IPS DF 4.7 (cell line): Measurements from ENCODE around the gene TAS2R60.
"Not testable (repeated sequence)": the region's sequence is repeated elsewhere in the genome, so short reads cannot be mapped to it uniquely, and the experiment has no call there.

Experiments used
- DNase-seq: peaks from one replicate; pipeline ENCODE4 v3.0.0-alpha.2; 2013; ENCODE audit warnings: low spot score; ENCODE audit errors: extremely low read depth

Gene TAS2R60

DNA sequence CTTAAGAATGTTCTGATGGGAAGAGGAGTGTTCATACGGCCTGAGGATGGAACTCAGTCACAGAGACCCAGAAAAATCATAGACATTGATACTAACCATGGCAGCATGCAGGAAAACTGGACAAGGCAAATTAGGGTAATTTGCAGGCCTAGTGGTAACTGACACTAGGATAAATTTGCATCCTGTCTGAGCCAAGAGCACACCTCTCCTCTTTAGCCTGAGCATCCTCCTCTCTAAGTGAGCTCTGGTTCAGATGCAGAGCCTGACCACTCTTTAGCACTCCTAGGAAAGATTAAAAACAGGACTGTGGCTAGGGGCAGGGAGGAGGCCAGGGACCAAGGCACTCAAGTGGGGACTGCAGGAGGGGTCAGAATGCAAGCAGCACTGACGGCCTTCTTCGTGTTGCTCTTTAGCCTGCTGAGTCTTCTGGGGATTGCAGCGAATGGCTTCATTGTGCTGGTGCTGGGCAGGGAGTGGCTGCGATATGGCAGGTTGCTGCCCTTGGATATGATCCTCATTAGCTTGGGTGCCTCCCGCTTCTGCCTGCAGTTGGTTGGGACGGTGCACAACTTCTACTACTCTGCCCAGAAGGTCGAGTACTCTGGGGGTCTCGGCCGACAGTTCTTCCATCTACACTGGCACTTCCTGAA lies 34.4 kb downstream of the TAS2R60 start, which contains the start of gene TAS2R41:
TAS2R41 (plus strand) TSS at position 373 of the 650 bp plus-strand sequence; CDS start at position 373, 0 bp downstream.
- DNase-seq: no peak

DNA sequence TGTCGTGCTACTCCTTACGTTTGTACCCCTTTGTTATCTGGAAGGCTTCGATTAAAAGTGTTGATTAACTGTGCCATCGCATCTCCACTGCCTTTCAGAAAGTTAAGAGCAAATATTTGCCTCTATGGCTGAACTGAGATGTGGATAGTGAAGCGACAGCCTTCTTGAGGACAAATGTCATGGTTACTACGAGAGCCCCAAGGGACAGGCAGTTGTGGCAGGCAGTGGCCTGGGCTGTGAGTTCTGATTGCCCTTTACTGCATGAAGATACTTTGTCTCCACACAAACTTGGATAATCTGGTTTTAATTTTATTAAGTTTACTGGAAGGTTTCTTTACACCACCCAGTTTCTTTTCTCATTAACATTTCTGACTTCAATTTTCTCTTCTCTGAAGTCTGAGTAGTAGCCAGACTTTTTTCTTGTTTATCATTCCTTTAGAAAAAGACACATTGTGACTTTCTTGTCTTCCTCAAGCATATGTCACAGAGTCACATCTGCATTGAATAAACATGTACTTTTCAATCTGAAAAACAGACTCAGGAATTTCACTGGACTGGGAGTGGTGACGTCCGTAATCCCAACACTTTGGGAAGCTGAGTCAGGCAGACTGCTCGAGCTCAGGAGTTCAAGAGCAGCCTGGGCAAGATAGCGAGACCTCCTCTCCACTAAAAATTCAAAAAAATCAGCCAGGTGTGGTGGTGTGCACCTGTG lies 36.0 kb downstream of the TAS2R60 start:
- DNase-seq: no peak

DNA sequence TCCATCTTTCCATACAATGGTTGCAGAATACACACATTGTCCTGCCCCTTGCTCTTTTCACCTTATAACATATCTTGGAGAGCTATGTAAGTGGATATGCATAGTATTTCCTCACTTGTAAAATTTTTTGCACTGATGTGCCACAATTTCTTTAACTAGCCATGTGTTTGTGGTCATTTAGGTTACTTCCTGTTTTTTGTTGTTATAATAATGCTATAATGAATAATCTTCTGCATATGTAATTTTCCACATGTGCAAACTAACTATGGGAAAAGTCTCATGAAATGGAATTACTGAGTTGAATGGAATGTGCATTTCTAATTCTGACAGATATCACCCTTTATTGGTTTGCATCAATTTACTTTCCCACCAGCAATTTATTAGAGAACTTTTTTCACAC lies 37.2 kb downstream of the TAS2R60 start:
- no peak for DNase-seq

DNA sequence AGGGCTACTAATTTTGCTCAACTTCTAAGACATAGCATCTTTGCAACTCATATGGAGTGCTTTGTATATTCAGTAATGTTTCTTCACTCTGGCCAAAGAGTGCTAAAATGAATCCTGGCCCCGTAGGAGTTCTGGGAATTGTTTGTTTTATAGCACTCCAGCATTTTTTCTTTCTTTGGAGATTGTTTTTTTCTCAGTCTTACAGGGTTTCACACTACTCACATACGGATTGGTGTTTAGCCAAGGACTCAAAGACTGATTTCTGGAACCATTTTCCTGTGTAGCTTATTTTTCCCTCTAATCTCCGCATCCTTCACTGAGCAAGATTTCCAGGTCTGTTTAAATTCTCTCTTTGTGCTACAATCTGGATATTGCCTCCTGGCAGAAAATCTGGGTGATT lies 40.9 kb downstream of the TAS2R60 start:
- no peak for DNase-seq

DNA sequence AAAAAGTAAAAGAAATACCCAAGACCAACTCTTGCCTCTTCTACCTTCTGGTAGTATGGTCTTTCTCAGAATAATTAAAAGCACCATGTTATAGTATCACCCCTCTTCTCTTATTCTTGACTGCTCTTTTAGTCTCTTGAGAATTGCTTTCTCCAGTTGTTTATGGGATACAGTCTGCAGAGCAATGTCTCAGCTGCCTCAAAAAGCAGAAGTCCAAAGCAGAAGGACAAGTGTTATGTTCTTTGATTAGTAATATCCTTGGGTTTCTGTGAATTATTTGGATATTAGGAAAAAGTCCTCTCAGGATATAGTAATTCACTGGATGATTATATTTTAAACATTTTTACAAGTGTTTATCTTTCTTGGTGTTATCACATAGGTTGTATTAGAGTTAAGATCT lies 41.8 kb downstream of the TAS2R60 start:
- no peak for DNase-seq

DNA sequence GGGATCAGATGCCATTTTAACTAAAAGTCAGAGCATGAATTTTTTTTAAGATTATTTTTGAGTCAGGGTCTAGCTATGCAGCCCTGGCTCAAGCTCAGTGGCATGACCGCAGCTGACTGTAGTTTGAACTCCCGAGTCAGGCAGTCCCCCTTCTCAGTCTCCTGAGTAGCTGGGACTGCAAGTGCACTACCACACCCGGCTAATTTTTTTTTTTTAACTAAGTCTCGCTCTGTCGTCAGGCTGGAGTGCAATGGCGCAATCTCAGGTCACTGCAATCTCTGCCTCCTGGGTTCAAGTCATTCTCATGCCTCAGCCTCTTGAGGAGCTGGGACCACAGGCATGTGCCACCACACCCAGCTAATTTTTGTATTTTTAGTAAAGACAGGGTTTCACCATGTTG lies 42.2 kb downstream of the TAS2R60 start:
- DNase-seq: no peak

DNA sequence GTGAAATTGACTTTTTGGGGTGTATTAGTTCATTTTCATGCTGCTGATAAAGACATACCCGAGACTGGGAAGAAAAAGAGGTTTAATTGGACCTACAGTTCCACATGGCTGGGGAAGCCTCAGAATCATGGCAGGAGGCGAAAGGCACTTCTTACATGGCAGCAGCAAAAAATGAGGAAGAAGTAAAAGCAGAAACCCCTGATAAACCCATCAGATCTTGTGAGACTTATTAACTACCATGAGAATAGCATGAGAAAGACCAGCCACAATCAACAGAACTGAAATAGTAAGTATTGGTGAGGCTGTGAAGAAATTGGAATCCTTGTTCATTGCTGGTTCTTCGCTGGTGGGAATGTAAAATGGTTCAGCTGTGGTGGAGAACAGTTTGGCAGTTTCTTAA lies 43.0 kb downstream of the TAS2R60 start:
- DNase-seq: not testable (repeated sequence)

DNA sequence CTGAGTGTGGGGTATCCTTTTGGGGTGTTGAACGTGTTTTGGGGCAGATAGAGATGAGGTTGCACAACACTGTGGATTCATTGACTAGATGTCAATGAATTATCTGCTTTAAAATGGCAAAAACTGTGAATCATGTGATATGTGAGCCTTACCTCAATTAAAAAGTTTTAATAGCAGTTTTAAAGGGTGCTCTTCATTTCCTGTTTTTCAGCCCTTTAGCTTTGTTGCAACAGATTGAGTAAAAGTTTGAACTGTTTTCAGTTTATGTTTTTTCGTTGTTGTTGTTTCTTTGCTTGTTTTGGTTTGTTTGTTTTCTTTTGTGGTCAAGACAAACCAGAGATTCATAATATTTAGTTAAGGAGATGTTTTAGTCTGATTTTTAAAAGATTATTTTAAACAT lies 43.8 kb downstream of the TAS2R60 start:
- DNase-seq: no peak

DNA sequence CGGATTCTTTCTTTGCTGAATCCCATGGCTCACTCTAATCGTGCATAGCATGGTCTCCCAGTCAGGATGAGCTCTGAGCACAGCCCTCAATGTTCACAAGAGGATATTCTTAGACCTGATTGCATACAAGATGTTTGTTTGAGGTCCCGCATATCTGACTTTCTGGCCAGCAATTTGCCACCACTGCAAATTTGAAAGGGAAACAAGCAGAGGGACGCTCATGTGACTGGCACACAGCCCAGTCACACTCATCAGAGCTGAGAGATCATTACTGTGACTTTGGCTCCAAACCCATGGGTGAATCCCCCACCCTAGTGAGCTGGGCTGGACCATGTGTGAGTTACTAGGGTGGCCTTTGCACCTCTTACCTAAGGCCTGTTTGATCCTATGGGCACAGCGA lies 44.3 kb downstream of the TAS2R60 start:
- no peak for DNase-seq

DNA sequence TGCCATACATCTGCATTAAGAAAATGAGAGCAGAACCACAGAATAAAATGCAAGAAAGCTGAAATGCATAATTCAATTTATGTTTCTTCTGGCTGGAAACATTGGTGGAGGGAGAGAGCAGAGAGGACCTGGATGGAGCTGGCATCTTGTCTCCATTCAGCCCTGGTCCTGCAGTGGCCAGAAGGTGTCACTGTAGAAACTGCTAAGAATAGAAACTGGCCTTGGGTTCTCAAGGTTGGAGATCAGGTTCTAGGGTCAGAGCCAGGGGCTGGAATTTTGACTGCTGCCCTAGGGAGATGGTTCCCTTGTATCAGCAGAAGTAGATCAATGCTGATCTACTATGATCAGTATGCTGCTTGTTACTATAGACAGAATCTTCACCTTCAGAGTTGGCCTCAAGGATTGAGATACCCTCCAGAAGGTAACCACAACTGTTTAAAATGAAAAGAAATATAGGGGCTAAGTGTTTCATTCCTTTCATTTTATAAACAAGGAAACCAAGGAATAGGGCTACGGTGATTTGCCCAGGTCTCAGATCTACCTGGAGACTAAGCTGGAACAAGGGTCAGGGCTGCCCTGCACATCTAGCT lies 47.6 kb downstream of the TAS2R60 start:
- DNase-seq: peak; percentile 22

DNA sequence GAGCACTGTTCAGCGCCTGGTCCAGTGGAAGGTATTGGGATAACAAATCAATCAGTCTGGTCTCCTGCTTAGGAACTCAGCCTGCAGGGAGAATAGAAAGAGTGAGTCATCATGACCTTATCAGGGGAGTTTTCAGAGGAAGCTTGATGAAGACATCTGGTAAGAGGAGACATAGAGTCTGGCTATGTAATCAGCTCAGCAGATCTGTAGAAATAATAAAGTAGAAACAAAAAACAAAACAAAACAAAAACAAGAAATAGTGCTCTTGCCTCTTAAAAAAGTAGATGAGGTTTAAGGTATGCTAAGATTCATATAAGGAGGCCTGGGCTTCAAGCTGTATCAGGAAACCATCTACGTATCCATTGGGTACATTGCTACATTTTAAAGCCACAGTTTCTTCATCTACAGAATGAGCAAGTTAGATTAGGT lies 48.8 kb downstream of the TAS2R60 start:
- DNase-seq: no peak

DNA sequence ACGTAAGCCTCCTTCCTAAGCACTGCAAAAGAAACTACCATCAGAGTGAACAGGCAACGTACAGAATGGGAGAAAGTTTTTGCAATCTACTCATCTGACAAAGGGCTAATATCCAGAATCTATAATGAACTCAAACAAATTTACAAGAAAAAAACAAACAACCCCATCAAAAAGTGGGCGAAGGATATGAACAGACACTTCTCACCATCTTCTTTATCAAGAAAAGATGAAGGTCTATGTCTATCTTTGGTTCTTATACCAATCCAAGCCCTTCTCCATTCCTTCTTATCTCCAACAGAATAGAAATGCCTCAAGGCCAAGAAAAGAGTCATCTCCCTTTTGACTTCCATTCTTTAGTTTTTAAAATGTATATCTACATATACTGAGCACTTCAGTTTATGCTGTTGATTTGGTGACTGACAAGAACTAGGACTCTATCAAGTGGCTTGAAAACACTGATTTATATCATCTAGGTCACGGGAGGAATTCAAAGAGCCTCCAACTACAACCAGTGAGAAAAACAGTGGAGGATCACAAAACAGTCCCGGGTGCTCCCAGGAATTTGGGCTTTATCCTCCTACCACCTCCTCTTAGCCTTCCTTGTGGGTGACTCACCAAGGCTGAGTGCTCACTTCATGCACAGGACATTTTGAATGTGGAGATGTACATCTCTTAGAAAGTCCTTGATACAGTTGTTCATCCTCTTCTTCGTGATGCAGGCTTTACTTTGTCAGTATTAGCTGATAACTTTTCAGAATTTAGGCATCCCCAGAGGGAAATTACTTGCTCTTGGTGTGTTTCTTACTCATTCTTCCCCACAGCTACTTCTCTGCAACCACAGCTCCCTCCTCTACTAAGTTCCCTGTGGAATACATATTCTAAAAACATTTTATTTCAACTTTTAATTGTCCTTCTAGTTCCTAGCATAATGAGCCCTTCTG lies 49.8 kb downstream of the TAS2R60 start:
- DNase-seq: no peak

DNA sequence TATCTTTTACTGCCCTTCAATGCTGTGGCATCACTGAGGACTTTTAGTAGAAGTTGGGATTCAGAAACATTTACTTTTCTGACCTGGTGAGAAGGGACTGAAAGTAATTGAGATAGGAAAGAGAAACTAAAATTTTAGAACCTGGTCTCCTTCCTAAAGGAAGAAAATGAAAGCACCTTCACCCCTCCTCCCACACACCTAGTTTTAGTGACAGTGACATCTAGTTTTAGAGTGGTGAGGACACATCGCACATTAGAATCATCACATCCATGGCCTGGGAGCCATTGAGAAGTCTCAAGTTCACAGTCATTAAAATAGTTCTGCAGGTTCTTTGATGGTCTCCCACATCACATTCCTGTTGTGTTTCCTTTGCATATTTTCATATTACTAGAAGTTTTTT lies 50.5 kb downstream of the TAS2R60 start:
- DNase-seq: no peak
